MCF 10A (cell line): ENCODE results near the gene HSF4. TPM values are rescaled to one million over a fixed set of nuclear protein-coding genes. Genes with fewer than 3 reads are reported as not detected.

Experiments used
- Bru-seq: library from RNA; stranded (reverse); fragments of 400-500 nt; gene quantifications from one replicate; lab custom pipeline; 2021; lab: Mats Ljungman, UMichigan
- BruChase-seq, 2 experiments: library from RNA; stranded (reverse); fragments of 400-500 nt; gene quantifications; one replicate each; lab custom pipeline; 2021; lab: Mats Ljungman, UMichigan
- BruUV-seq: library from RNA; stranded (reverse); fragments of 400-500 nt; replicated peaks from 2 replicates; lab custom pipeline; 2021; lab: Mats Ljungman, UMichigan
- CTCF ChIA-PET: fragments of 300-600 bp; sonication (Branson Sonifier 250); formaldehyde crosslinking; extraction: SDS; loops from one replicate; lab custom pipeline; 2021; ENCODE audit warnings: antibody characterized with exemption, inconsistent platforms; lab: Yijun Ruan, JAX
- POLR2A ChIA-PET: fragments of 300-600, 350-650 bp; sonication (Branson Sonifier 250); formaldehyde crosslinking; extraction: SDS; loops from one replicate; lab custom pipeline; 2020; ENCODE audit warnings: antibody characterized with exemption, inconsistent platforms; lab: Yijun Ruan, JAX
- DNase-seq: peaks from one replicate; pipeline ENCODE4 v3.0.0-alpha.2; 2018; ENCODE audit not compliant: unreplicated experiment
- H3K27ac Mint-ChIP-seq: one replicate; pipeline ENCODE4 v1.8.0; 2022; ENCODE audit warnings: mild to moderate bottlenecking, low read depth, mixed read lengths; ENCODE audit not compliant: unreplicated experiment
- H3K27me3 Mint-ChIP-seq: one replicate; pipeline ENCODE4 v1.8.0; 2022; ENCODE audit warnings: mixed read lengths; ENCODE audit not compliant: insufficient read depth, unreplicated experiment
- H3K36me3 Mint-ChIP-seq: one replicate; pipeline ENCODE4 v1.8.0; 2022; ENCODE audit warnings: mild to moderate bottlenecking, moderate library complexity, mixed read lengths; ENCODE audit not compliant: insufficient read depth, unreplicated experiment
- H3K4me1 Mint-ChIP-seq: one replicate; pipeline ENCODE4 v1.8.0; 2022; ENCODE audit warnings: mixed read lengths; ENCODE audit not compliant: insufficient read depth, unreplicated experiment
- H3K4me3 Mint-ChIP-seq: one replicate; pipeline ENCODE4 v1.8.0; 2022; ENCODE audit warnings: mild to moderate bottlenecking, moderate library complexity, mixed read lengths; ENCODE audit not compliant: unreplicated experiment
- H3K9me3 Mint-ChIP-seq: one replicate; pipeline ENCODE4 v1.8.0; 2022; ENCODE audit warnings: mixed read lengths; ENCODE audit not compliant: unreplicated experiment
- intact Hi-C: fragments of 100-400 bp; cut with micrococcal nuclease; formaldehyde crosslinking; loops from 2 replicates; pipeline ENCODE4 v1.14.1; 2022
- long read RNA-seq: library from polyadenylated mRNA; stranded (forward); transcript quantifications from one replicate; pipeline ENCODE4 v2.0.0, GENCODE V29; 2022
- total RNA-seq: library from RNA; stranded (reverse); gene quantifications from 2 replicates; pipeline ENCODE4 v1.2.3, GENCODE V29; 2022
- TF ChIP-seq, protein P1 (sequence below): fragments of 200-600 bp; IDR thresholded peaks from one replicate; pipeline ENCODE4 v1.8.0; 2022; ENCODE audit warnings: antibody characterized with exemption, mild to moderate bottlenecking; ENCODE audit not compliant: unreplicated experiment

HSF4 gene, protein sequence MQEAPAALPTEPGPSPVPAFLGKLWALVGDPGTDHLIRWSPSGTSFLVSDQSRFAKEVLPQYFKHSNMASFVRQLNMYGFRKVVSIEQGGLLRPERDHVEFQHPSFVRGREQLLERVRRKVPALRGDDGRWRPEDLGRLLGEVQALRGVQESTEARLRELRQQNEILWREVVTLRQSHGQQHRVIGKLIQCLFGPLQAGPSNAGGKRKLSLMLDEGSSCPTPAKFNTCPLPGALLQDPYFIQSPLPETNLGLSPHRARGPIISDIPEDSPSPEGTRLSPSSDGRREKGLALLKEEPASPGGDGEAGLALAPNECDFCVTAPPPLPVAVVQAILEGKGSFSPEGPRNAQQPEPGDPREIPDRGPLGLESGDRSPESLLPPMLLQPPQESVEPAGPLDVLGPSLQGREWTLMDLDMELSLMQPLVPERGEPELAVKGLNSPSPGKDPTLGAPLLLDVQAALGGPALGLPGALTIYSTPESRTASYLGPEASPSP
- total RNA-seq (34.3 and 34.8 TPM in 2 replicates), Bru-seq, nascent RNA (percentile 40 among the genes with signal in this experiment), BruChase-seq, experiment 1, labeled RNA remaining after a 6-hour chase (percentile 62 among the genes with signal in this experiment), BruChase-seq, experiment 2, labeled RNA remaining after a 2-hour chase (percentile 58 among the genes with signal in this experiment)
- long read RNA-seq, partial matches to known transcripts = 3 of 8 reads
- long read RNA-seq, other reads (novel, unspliced or antisense) = 5 of 8 reads

- CTCF ChIA-PET = interaction anchor here (0.5 to 0.6 kb wide), 2 partner anchors 28 to 36 kb away, joined by 3 to 5 read pairs; no protein-coding TSS in a partner anchor
- Mint-ChIP-seq H3K4me1 (peaks cover 2% of the 10 kb centered on the region), H3K36me3 (peaks cover 12% of the 10 kb centered on the region), H3K9me3 (no peaks in the 10 kb centered on the region), H3K4me3 (no peak within 1 kb of the TSS), H3K27ac (no peak within 1 kb of the TSS), H3K27me3 (no peaks in the 10 kb centered on the region)
- POLR2A ChIA-PET = no interaction called here
- no peak for DNase-seq
- intact Hi-C loops = no loop called here
- TF ChIP-seq, protein P1, sequence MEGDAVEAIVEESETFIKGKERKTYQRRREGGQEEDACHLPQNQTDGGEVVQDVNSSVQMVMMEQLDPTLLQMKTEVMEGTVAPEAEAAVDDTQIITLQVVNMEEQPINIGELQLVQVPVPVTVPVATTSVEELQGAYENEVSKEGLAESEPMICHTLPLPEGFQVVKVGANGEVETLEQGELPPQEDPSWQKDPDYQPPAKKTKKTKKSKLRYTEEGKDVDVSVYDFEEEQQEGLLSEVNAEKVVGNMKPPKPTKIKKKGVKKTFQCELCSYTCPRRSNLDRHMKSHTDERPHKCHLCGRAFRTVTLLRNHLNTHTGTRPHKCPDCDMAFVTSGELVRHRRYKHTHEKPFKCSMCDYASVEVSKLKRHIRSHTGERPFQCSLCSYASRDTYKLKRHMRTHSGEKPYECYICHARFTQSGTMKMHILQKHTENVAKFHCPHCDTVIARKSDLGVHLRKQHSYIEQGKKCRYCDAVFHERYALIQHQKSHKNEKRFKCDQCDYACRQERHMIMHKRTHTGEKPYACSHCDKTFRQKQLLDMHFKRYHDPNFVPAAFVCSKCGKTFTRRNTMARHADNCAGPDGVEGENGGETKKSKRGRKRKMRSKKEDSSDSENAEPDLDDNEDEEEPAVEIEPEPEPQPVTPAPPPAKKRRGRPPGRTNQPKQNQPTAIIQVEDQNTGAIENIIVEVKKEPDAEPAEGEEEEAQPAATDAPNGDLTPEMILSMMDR = no peak
- BruUV-seq = no TSS peak
Observed at GRCh38 chr16:67164599-67165061, at the start of gene HSF4. Gene HSF4 (plus strand): TSS chr16:67164745. CDS start chr16:67164812, 67 bp downstream.

DNA sequence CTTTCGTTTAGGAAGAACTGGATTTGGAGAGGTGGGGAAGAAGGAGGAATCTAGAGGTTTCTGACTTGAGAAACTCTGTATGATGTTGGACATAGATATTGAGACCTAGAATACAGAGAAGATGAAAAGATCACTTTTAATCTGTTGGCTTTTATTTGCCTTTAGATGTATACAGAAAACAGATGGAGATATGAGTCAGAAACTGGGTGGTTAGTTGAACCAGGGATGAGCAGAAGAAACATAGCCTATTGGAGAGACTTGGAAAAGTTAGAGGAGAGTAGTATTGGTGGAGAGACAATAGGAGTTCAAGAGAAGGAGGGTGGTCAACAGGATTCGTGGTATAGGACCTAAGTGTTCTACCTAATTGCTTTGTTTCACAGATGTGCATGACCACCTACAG is 49.8 kb upstream of the HSF4 start:
- no peak for DNase-seq
- intact Hi-C loops = no loop called here
- Mint-ChIP-seq H3K27me3 (no peaks in the 10 kb centered on the region), H3K27ac (no peak overlapping the region), H3K4me1 (peaks cover 32% of the 10 kb centered on the region), H3K36me3 (peaks cover 25% of the 10 kb centered on the region), H3K4me3 (no peak overlapping the region), H3K9me3 (no peaks in the 10 kb centered on the region)
- no TSS peak for BruUV-seq
- CTCF ChIA-PET = interaction anchor here (1.0 to 1.8 kb wide), 3 partner anchors 14 to 220 kb away, joined by 4 to 6 read pairs (median 4); no protein-coding TSS in a partner anchor
- TF ChIP-seq, protein P1 = no peak
- POLR2A ChIA-PET = interaction anchor here (0.6 to 0.7 kb wide), 2 partner anchors 25 to 133 kb away, joined by 3 read pairs; partner anchors contain the start of gene FHOD1

- intact Hi-C loops = no loop called here
- no TSS peak for BruUV-seq
- Mint-ChIP-seq H3K27ac (no peak overlapping the region), H3K4me1 (peaks cover 32% of the 10 kb centered on the region), H3K27me3 (no peaks in the 10 kb centered on the region), H3K36me3 (peaks cover 31% of the 10 kb centered on the region), H3K4me3 (no peak overlapping the region), H3K9me3 (no peaks in the 10 kb centered on the region)
- peak; percentile 69 for DNase-seq
- CTCF ChIA-PET = interaction anchor here (0.9 to 1.9 kb wide), 7 partner anchors 13 to 220 kb away, joined by 3 to 5 read pairs (median 4); no protein-coding TSS in a partner anchor
- TF ChIP-seq, protein P1 = no peak
- POLR2A ChIA-PET = interaction anchor here (0.5 to 1.0 kb wide), 3 partner anchors 11 to 163 kb away, joined by 3 read pairs; partner anchors contain the start of genes FBXL8 and TRADD
Observed at GRCh38 chr16:67115639-67116038, 48.9 kb upstream of the HSF4 start.
